HepG2 (cell line): ENCODE results near the gene SIN3A. TPM values are rescaled to one million over a fixed set of nuclear protein-coding genes. Genes with fewer than 3 reads are reported as not detected.

Experiments used
- BHLHE40 ChIP-seq: IDR thresholded peaks from 2 replicates; pipeline ENCODE4 v1.6.1; 2011; ENCODE audit warnings: low read length, improper control_type of control experiment
- CHD4 ChIP-seq: fragments of 200-600 bp; sonication (generic); IDR thresholded peaks from 2 replicates; pipeline ENCODE4 v1.7.0; 2017; ENCODE audit warnings: mild to moderate bottlenecking, low read length, borderline replicate concordance
- EED ChIP-seq: sonication (generic); formaldehyde crosslinking; IDR thresholded peaks from 2 replicates; pipeline ENCODE4 v1.5.0; 2020; ENCODE audit warnings: mild to moderate bottlenecking, missing genetic modification reagents
- MEF2D ChIP-seq: sonication (generic); formaldehyde crosslinking; IDR thresholded peaks from 2 replicates; pipeline ENCODE4 v1.5.1; 2020; ENCODE audit warnings: mild to moderate bottlenecking, missing genetic modification reagents
- MLLT10 ChIP-seq: sonication (generic); formaldehyde crosslinking; IDR thresholded peaks from 2 replicates; pipeline ENCODE4 v1.4.0; 2020; ENCODE audit warnings: missing genetic modification reagents
- PLRG1 ChIP-seq: fragments of 450-650 bp; conservative IDR thresholded peaks from 2 replicates; pipeline ENCODE4 v1.6.1; 2016
- RBM39 ChIP-seq: fragments of 200-400 bp; formaldehyde crosslinking; IDR thresholded peaks from one replicate; pipeline ENCODE4 v1.6.1; 2018; ENCODE audit warnings: antibody characterized with exemption, mild to moderate bottlenecking, low read depth, low read length; ENCODE audit not compliant: poor library complexity, severe bottlenecking
- RFX1 ChIP-seq: fragments of 450-650 bp; IDR thresholded peaks from 2 replicates; pipeline ENCODE4 v1.6.1; 2017
- SAFB2 ChIP-seq: sonication (generic); formaldehyde crosslinking; IDR thresholded peaks from 2 replicates; pipeline ENCODE4 v1.5.1; 2020; ENCODE audit warnings: missing genetic modification reagents, low read depth, mild to moderate bottlenecking, borderline replicate concordance
- SRF ChIP-seq: IDR thresholded peaks from 2 replicates; pipeline ENCODE4 v1.6.1; 2011; ENCODE audit warnings: mild to moderate bottlenecking, low read depth, low read length, moderate library complexity
- TAF1 ChIP-seq: sonication (generic); formaldehyde crosslinking; IDR thresholded peaks from 2 replicates; pipeline ENCODE4 v1.4.0; 2020; ENCODE audit warnings: missing genetic modification reagents
- TBP ChIP-seq: sonication (generic); formaldehyde crosslinking; IDR thresholded peaks from 2 replicates; pipeline ENCODE4 v1.5.0; 2020; ENCODE audit warnings: missing genetic modification reagents
- ZBTB3 ChIP-seq: sonication (generic); formaldehyde crosslinking; IDR thresholded peaks from 2 replicates; pipeline ENCODE4 v1.4.0; 2020; ENCODE audit warnings: low read depth, mild to moderate bottlenecking, moderate library complexity, missing genetic modification reagents, borderline replicate concordance
- ZFX ChIP-seq: sonication (generic); formaldehyde crosslinking; IDR thresholded peaks from 2 replicates; pipeline ENCODE4 v1.4.0; 2020; ENCODE audit warnings: mild to moderate bottlenecking, low read depth, missing genetic modification reagents, moderate library complexity
- ZNF20 ChIP-seq: sonication (generic); formaldehyde crosslinking; IDR thresholded peaks from 2 replicates; pipeline ENCODE4 v1.4.0; 2020; ENCODE audit warnings: mild to moderate bottlenecking, moderate library complexity, missing genetic modification reagents
- ZNF329 ChIP-seq: sonication (generic); formaldehyde crosslinking; IDR thresholded peaks from 2 replicates; pipeline ENCODE4 v1.9.0; 2021; ENCODE audit warnings: low read depth, mild to moderate bottlenecking, missing genetic modification reagents
- ZNF354B ChIP-seq: sonication (generic); formaldehyde crosslinking; IDR thresholded peaks from 2 replicates; pipeline ENCODE4 v1.8.0; 2022; ENCODE audit warnings: mild to moderate bottlenecking, missing genetic modification reagents
- ZNF800 ChIP-seq: sonication (generic); formaldehyde crosslinking; IDR thresholded peaks from 2 replicates; pipeline ENCODE4 v1.4.0; 2020; ENCODE audit warnings: missing genetic modification reagents
- ZSCAN22 ChIP-seq: sonication (generic); formaldehyde crosslinking; IDR thresholded peaks from 2 replicates; pipeline ENCODE4 v1.4.0; 2020; ENCODE audit warnings: mild to moderate bottlenecking, missing genetic modification reagents
- polyA plus RNA-seq, 8 experiments: library from polyadenylated mRNA; depleted of rRNA in 3 of 8; stranded (reverse) in 7 of 8; unstranded in 1 of 8; fragments of >200 nt; fragmentation: Illumina TruSeq in 4 of 8; extraction: Trizol in 4 of 8; gene quantifications; 2 replicates each; pipeline versions ENCODE4 v1.2.1 to v1.2.3, GENCODE V29; 2011 to 2016; ENCODE audit warnings: low read depth in 4 of 8, missing spikeins in 1 of 8, mixed read lengths in 1 of 8; ENCODE audit not compliant: insufficient read depth in 1 of 8
- total RNA-seq, 5 experiments: library from RNA; depleted of rRNA; stranded (reverse); fragments of >200 nt; fragmentation: Illumina TruSeq; extraction: Trizol; gene quantifications; 2 replicates each; pipeline ENCODE4 v1.2.3, GENCODE V29; 2016; ENCODE audit warnings: low read depth in 1 of 5
- TF ChIP-seq, protein P1 (sequence below): sonication (generic); formaldehyde crosslinking; conservative IDR thresholded peaks from 2 replicates; pipeline ENCODE4 v1.8.0; 2022; ENCODE audit warnings: low read depth, missing genetic modification reagents
- TF ChIP-seq, protein P2 (sequence below): sonication (generic); formaldehyde crosslinking; IDR thresholded peaks from 2 replicates; pipeline ENCODE4 v1.9.0; 2021; ENCODE audit warnings: missing genetic modification reagents, mild to moderate bottlenecking, borderline replicate concordance
- TF ChIP-seq, protein P3 (sequence below): sonication (generic); formaldehyde crosslinking; IDR thresholded peaks from 2 replicates; pipeline ENCODE4 v1.4.0; 2020; ENCODE audit warnings: missing genetic modification reagents
- TF ChIP-seq, protein P4 (sequence below): sonication (generic); formaldehyde crosslinking; IDR thresholded peaks from 2 replicates; pipeline ENCODE4 v1.4.0; 2020; ENCODE audit warnings: missing genetic modification reagents

Gene SIN3A
- total and polyA plus RNA-seq, 2 of the 13 experiments (the other 11 are each of a cell fraction or from before 2014, with no cell fraction given) = 16.1 to 28.1 TPM

- TF ChIP-seq, protein P1, sequence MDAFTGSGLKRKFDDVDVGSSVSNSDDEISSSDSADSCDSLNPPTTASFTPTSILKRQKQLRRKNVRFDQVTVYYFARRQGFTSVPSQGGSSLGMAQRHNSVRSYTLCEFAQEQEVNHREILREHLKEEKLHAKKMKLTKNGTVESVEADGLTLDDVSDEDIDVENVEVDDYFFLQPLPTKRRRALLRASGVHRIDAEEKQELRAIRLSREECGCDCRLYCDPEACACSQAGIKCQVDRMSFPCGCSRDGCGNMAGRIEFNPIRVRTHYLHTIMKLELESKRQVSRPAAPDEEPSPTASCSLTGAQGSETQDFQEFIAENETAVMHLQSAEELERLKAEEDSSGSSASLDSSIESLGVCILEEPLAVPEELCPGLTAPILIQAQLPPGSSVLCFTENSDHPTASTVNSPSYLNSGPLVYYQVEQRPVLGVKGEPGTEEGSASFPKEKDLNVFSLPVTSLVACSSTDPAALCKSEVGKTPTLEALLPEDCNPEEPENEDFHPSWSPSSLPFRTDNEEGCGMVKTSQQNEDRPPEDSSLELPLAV (CRISPR knock-in tag) = no peak
- TF ChIP-seq ZNF20 (CRISPR knock-in tag) (peak; percentile 78; the same call in 1 of the 2 replicates), RBM39 (peak; percentile 92), PLRG1 (no peak), TAF1 (CRISPR knock-in tag) (peak; percentile 44), ZNF800 (CRISPR knock-in tag) (no peak), ZBTB3 (CRISPR knock-in tag) (0 out of 2 replicates have a peak, but pooled peaks have one; percentile 26), MLLT10 (CRISPR knock-in tag) (no peak), RFX1 (no peak), EED (CRISPR knock-in tag) (0 out of 2 replicates have a peak, but pooled peaks have one; percentile 30), ZSCAN22 (CRISPR knock-in tag) (no peak), BHLHE40 (no peak), SRF (no peak), TBP (no peak), CHD4 (no peak), ZFX (CRISPR knock-in tag) (peak; percentile 88), SAFB2 (CRISPR knock-in tag) (no peak), ZNF354B (CRISPR knock-in tag) (peak; percentile 56; the same call in 1 of the 2 replicates), MEF2D (CRISPR knock-in tag) (no peak), ZNF329 (CRISPR knock-in tag) (no peak)
- TF ChIP-seq, protein P2, sequence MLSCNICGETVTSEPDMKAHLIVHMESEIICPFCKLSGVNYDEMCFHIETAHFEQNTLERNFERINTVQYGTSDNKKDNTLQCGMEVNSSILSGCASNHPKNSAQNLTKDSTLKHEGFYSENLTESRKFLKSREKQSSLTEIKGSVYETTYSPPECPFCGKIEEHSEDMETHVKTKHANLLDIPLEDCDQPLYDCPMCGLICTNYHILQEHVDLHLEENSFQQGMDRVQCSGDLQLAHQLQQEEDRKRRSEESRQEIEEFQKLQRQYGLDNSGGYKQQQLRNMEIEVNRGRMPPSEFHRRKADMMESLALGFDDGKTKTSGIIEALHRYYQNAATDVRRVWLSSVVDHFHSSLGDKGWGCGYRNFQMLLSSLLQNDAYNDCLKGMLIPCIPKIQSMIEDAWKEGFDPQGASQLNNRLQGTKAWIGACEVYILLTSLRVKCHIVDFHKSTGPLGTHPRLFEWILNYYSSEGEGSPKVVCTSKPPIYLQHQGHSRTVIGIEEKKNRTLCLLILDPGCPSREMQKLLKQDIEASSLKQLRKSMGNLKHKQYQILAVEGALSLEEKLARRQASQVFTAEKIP (CRISPR knock-in tag) = no peak
- TF ChIP-seq, protein P3, sequence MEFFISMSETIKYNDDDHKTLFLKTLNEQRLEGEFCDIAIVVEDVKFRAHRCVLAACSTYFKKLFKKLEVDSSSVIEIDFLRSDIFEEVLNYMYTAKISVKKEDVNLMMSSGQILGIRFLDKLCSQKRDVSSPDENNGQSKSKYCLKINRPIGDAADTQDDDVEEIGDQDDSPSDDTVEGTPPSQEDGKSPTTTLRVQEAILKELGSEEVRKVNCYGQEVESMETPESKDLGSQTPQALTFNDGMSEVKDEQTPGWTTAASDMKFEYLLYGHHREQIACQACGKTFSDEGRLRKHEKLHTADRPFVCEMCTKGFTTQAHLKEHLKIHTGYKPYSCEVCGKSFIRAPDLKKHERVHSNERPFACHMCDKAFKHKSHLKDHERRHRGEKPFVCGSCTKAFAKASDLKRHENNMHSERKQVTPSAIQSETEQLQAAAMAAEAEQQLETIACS (CRISPR knock-in tag) = peak; percentile 66
- TF ChIP-seq, protein P4, sequence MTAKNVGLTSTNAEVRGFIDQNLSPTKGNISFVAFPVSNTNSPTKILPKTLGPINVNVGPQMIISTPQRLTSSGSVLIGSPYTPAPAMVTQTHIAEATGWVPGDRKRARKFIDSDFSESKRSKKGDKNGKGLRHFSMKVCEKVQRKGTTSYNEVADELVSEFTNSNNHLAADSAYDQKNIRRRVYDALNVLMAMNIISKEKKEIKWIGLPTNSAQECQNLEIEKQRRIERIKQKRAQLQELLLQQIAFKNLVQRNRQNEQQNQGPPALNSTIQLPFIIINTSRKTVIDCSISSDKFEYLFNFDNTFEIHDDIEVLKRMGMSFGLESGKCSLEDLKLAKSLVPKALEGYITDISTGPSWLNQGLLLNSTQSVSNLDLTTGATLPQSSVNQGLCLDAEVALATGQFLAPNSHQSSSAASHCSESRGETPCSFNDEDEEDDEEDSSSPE = 0 out of 2 replicates have a peak, but pooled peaks have one; percentile 19
Observed at GRCh38 chr15:75347222-75348033, 104.1 kb downstream of the SIN3A start (continued).
